Thyroid gland (tissue), 4 donors: ENCODE data around the gene RBMS1.

Experiments used
- CTCF ChIP-seq, 6 experiments: fragments of 200-600 bp in 3 of 6; fragments of 450-650 bp in 3 of 6; sonication (generic) in 3 of 6; IDR thresholded peaks; one replicate each; pipeline ENCODE4 v1.5.1; 2016 to 2019; ENCODE audit warnings: antibody characterized with exemption in 6 of 6, mild to moderate bottlenecking in 2 of 6, inconsistent platforms in 1 of 6, moderate library complexity in 1 of 6
- POLR2A ChIP-seq, 2 donors: fragments of 450-650 bp; IDR thresholded peaks; one replicate each; pipeline ENCODE4 v1.6.1; 2017; ENCODE audit warnings: antibody characterized with exemption in 2 of 2, mild to moderate bottlenecking in 2 of 2, moderate library complexity in 1 of 2

- TF ChIP-seq CTCF (IDR thresholded peaks at IDR 0.05) (no peak), POLR2A (IDR thresholded peaks at IDR 0.05) (no peak)
Observed at GRCh38 chr2:160471950-160472349, 21.7 kb downstream of the RBMS1 start.
